GM18951 (cell line): ENCODE results near the gene PHPT1.

Source experiments
- POLR2A ChIP-seq: IDR thresholded peaks from 4 replicates; pipeline ENCODE4 v1.6.1; 2011; ENCODE audit warnings: mild to moderate bottlenecking; ENCODE audit not compliant: insufficient read length, insufficient read depth; ENCODE audit errors: extremely low read depth
- in situ Hi-C: fragments of 300-500 bp; cut with MboI; formaldehyde crosslinking; loops from one replicate; pipeline ENCODE4 v1.12.0; 2022; ENCODE audit warnings: low sequenced_read_pairs, mixed read lengths, inconsistent platforms; ENCODE audit not compliant: unreplicated experiment

PHPT1 gene

GRCh38 chr9:136844761-136845464, 4.3 kb upstream of the PHPT1 start:
- in situ Hi-C loops: no loop called here
- no peak for TF ChIP-seq POLR2A

- in situ Hi-C loops: no loop called here
- TF ChIP-seq POLR2A: no peak
Measured at GRCh38 chr9:136845465-136846260, 3.5 kb upstream of the PHPT1 start.

GRCh38 chr9:136846376-136847087, 2.7 kb upstream of the PHPT1 start:
- in situ Hi-C loops: no loop called here
- TF ChIP-seq POLR2A: no peak

GRCh38 chr9:136847088-136847825, 2.0 kb upstream of the PHPT1 start:
- in situ Hi-C loops: no loop called here
- TF ChIP-seq POLR2A: no peak

DNA sequence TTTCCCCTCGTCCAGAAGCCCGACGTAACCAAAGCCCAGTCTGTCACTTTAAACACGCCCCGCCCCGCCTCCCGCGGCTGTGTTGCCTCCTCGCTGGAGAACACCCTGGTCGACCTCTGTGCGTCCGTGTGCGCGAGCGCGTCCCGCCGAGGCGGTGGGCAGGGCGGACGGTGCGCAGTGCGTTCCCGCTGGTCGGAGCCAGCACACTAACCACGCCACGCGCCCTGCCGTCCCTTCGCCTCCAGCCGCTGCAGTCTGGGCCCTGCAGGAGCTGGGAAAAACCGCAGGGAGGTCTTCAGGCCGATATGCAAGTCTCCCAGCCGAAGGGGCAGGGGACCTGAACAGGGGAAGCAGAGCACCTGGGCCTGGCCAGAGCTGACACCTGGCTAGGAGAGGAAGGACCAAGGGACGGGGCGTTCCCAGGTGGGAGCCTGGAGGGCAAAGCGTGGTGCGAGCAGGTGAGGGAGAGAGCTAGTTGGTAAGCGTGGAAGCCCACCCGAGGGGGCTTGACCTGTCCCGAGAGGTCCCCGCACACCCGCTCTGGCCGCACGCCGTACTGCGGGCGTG, 1.3 kb upstream of the PHPT1 start:
- in situ Hi-C loops: no loop called here
- TF ChIP-seq POLR2A: peak; percentile 67

GRCh38 chr9:136848393-136849037, 694 bp upstream of the PHPT1 start:
- TF ChIP-seq POLR2A: no peak
- in situ Hi-C loops: no loop called here

DNA sequence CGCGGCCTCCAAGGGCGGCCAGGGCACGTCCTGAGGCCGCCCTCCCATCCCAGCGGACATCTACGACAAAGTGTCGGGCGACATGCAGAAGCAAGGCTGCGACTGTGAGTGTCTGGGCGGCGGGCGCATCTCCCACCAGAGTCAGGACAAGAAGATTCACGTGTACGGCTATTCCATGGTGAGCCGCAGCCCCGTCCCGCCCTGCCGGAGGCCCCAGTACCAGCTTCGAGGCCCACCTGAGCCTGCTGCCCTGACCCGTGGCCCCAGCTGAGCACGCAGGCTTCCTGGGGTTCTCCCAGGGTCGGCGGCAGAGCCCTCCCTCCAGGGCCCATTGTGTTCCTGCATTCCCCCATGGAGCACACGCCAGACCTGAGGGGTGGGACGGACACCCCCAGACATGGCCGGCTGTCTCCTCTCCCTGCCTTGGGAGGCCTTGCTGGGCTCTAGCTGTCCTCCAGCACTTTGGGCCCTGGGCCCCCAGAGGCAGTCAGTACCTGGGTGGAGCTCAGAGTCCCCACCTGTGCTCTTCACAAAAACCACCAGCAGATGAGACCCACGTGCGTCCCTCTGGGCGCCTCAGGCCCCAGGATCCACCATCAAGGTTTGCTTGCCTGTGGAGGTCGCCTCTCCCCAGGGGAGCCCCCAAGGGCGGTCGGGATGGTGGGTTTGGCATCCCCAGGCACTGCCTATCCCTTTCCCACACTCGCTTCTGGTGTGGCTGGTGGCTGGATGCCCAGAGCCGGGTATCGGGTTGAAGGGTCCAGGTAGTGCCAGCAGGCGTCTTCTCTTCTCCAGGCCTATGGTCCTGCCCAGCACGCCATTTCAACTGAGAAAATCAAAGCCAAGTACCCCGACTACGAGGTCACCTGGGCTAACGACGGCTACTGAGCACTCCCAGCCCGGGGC, 1.0 kb downstream of the PHPT1 start:
- TF ChIP-seq POLR2A: no peak
- in situ Hi-C loops: no loop called here

- TF ChIP-seq POLR2A: no peak
- in situ Hi-C loops: no loop called here
Measured at GRCh38 chr9:136850866-136851775, 1.9 kb downstream of the PHPT1 start.

- TF ChIP-seq POLR2A: peak; percentile 27
- in situ Hi-C loops: no loop called here
Measured at GRCh38 chr9:136851941-136852663, 2.9 kb downstream of the PHPT1 start, which contains the start of gene MAMDC4. TSS of gene MAMDC4 (plus strand) at chr9:136852346. CDS start at chr9:136852417, 71 bp downstream.

DNA sequence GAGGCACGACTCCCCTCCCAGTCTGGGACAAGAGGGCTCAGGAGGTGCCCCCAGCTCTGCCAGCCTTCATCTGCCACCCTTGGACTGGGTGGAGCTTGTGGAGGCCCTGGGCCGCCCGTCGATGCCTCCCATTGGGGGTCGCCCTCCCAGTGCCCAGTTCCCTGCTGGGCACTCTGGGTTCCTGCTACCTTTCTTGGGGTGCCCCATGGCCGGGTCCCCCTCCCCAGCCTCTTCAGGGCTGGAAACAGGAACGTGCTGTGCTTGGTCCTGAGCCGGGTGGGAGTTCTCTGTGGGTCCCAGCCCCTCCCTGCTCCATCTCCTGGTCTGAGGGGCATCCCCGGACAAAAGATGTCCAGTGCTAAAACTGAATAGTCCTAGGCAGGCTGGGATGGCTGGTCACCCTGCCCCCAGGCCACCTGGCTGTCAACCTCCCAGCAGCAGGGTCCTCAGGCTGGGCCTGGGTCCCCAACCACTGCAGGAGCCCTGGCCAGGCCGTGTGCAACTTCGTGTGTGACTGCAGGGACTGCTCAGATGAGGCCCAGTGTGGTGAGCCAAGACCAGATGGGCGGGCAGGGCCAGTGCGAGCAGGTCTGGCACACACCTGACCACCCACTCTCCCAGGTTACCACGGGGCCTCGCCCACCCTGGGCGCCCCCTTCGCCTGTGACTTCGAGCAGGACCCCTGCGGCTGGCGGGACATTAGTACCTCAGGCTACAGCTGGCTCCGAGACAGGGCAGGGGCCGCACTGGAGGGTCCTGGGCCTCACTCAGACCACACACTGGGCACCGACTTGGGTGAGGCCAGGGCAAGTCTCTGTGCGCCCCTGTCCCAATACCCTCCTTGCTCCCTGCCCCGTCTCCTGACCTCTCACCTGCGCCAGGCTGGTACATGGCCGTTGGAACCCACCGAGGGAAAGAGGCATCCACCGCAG, 3.7 kb downstream of the PHPT1 start:
- in situ Hi-C loops: no loop called here
- no peak for TF ChIP-seq POLR2A
